ENCODE data around the gene PDE4D. TPM values are rescaled to one million over a fixed set of nuclear protein-coding genes. Genes with fewer than 3 reads are reported as not detected.

PDE4D gene
- total and polyA plus RNA-seq, 2 of the 4 experiments (the other 2 are of a cell fraction) = 1.4 to 7.9 TPM

DNA sequence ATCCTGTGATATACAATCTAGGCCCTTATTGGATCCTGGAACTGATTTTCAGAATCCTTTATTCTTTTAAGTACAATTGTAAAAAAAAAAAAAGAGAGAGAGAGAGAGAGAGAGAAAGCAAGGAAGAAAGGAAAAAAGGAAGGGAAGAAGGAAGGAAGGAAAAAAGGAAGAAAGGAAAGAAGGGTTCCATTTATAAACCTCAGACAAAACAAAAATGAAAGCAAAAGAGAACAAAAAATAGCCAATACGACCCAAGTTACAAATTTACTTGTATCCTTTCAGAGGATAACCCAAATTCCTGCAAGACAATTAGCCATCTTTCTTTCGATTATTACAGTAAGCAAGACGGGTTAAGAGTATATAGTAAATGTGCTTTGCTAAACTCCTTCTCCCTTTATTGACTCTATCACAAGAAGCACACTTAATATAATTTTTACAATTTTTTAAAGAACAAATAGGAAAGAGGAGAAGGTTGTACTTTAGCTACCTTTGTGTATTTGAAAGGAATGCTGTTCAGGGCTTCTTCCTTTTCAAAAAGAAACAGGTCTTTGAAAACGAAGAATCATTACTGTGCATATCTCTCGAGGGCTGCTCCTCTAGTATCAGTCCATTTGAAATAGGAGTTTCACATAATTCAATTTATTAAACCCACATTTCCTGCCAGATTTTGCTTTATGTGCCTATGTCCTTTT lies 767.4 kb downstream of the PDE4D start:
- Histone ChIP-seq H3K4ac (ENCODE audit: low read depth, low read length) (peak overlapping the region; percentile 98; the same call in 1 of the 2 replicates), H2BK20ac (ENCODE audit: low read depth, low read length) (peak overlapping the region; percentile 99), H2AFZ (replicated peaks; ENCODE audit: low read length, poor library complexity) (no peak overlapping the region), H3K56ac (ENCODE audit: extremely low read depth, insufficient read depth, low read length) (peak overlapping the region; percentile 98; the same call in 1 of the 2 replicates), H3K4me1 (ENCODE audit: control insufficient read depth, insufficient read depth, low read length) (peaks cover 20% of the 10 kb centered on the region), H3K14ac (replicated peaks; ENCODE audit: low read depth, low read length) (peak overlapping the region; percentile 93), H4K20me1 (ENCODE audit: insufficient read depth, low read length) (no peaks in the 10 kb centered on the region), H3K27me3 (ENCODE audit: control insufficient read depth, insufficient read depth, low read length) (no peaks in the 10 kb centered on the region), H4K8ac (ENCODE audit: low read depth in 2 of 2, low read length in 2 of 2) (peak overlapping the region; percentile 98 to 99), H3K27ac (ENCODE audit: insufficient read depth, low read length) (peak overlapping the region; percentile 99), H3K36me3 (ENCODE audit: control insufficient read depth, insufficient read depth, low read length) (no peaks in the 10 kb centered on the region), H3K9ac (ENCODE audit: low read depth, low read length) (peak overlapping the region; percentile 96; the same call in 1 of the 2 replicates), H3K79me1 (ENCODE audit: low read depth in 1 of 2, low read length in 2 of 2) (peaks cover 4 to 5% of the 10 kb centered on the region in 2 experiments; a peak in 3 of 4 replicates), H2BK5ac (ENCODE audit: low read depth, low read length, poor library complexity, severe bottlenecking) (peak overlapping the region; percentile 99), H3K9me3 (ENCODE audit: control insufficient read depth, insufficient read depth, low read length) (no peaks in the 10 kb centered on the region), H3K23ac (ENCODE audit: low read depth, low read length) (peak overlapping the region; percentile 99; the same call in 1 of the 2 replicates), H2BK15ac (ENCODE audit: low read depth, low read length) (peak overlapping the region; percentile 95; the same call in 2 of the 3 replicates), H3K4me3 (ENCODE audit: insufficient read depth, low read depth, low read length) (no peak overlapping the region), H2AK9ac (replicated peaks; ENCODE audit: low read depth, low read length, poor library complexity) (no peak overlapping the region), H3K9me1 (ENCODE audit: insufficient read depth, low read length) (peaks cover 10% of the 10 kb centered on the region), H3K18ac (ENCODE audit: low read depth, low read length) (peak overlapping the region; percentile 99), H2BK120ac (ENCODE audit: low read depth, low read length) (peak overlapping the region; percentile 98), H4K91ac (ENCODE audit: insufficient read depth, low read depth, low read length) (peak overlapping the region; percentile 98), H4K5ac (ENCODE audit: low read depth, low read length) (peak overlapping the region; percentile 100), H3K4me2 (ENCODE audit: low read depth, low read length) (peak overlapping the region; percentile 86; the same call in 1 of the 2 replicates), H2AK5ac (ENCODE audit: low read depth, low read length) (peak overlapping the region; percentile 94)
- dilution Hi-C loops (cut with HindIII; ENCODE audit: low sequenced_read_pairs, unreplicated experiment) (no loop called here), intact Hi-C loops (cut with micrococcal nuclease) (loop anchor here (2.0 kb wide), 1 partner anchor 31 kb away; no protein-coding TSS in a partner anchor), in situ Hi-C loops (cut with MboI; ENCODE audit: low sequenced_read_pairs) (loop anchor here (5.0 kb wide), 1 partner anchor 46 kb away; no protein-coding TSS in a partner anchor)
- CTCF ChIA-PET = no interaction called here
- TF ChIP-seq MAZ (IDR thresholded peaks at IDR 0.05; ENCODE audit: borderline replicate concordance, low read depth, low read length) (no peak), MAFK (IDR thresholded peaks at IDR 0.05; ENCODE audit: low read depth, low read length) (no peak), RAD21 (IDR thresholded peaks at IDR 0.05; ENCODE audit: low read length) (no peak), RFX5 (IDR thresholded peaks at IDR 0.05; ENCODE audit: low read depth, low read length) (no peak), SMC3 (IDR thresholded peaks at IDR 0.05; ENCODE audit: low read depth, low read length) (no peak), MXI1 (IDR thresholded peaks at IDR 0.05; ENCODE audit: borderline replicate concordance, low read depth, low read length) (no peak), POLR2A (IDR thresholded peaks at IDR 0.05; ENCODE audit: low read depth, low read length) (no peak)
- TF ChIP-seq, protein P1, sequence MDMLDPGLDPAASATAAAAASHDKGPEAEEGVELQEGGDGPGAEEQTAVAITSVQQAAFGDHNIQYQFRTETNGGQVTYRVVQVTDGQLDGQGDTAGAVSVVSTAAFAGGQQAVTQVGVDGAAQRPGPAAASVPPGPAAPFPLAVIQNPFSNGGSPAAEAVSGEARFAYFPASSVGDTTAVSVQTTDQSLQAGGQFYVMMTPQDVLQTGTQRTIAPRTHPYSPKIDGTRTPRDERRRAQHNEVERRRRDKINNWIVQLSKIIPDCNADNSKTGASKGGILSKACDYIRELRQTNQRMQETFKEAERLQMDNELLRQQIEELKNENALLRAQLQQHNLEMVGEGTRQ (IDR thresholded peaks at IDR 0.05; ENCODE audit: low read depth, low read length) = no peak
- no TSS peak for BruUV-seq (replicated peaks)
- no CpG with 5 or more reads among the region's 5 CpGs for WGBS, 2 experiments (ENCODE audit: extremely low coverage in 2 of 2, insufficient read length in 1 of 2)
- POLR2A ChIA-PET (ENCODE audit: unreplicated experiment) = interaction anchor here (0.5 to 0.7 kb wide), 2 partner anchors 90 to 107 kb away, joined by 3 to 4 read pairs; no protein-coding TSS in a partner anchor
- DNase-seq = no peak
- no peak for ATAC-seq (ENCODE audit: low read depth)

All from IMR-90 (cell line).